ENCODE data around the gene LMAN2L.

The LMAN2L gene

GRCh38 chr2:96680561-96681141 is 59.2 kb downstream of the LMAN2L start:
- no peaks in the 10 kb centered on the region for H3K36me3 ChIP-seq (ENCODE audit: insufficient read depth, low read length)
- no peaks in the 10 kb centered on the region for H4K20me1 ChIP-seq (ENCODE audit: insufficient read depth, low read length)
- H3K4me3 ChIP-seq (ENCODE audit: low read depth in 1 of 2, low read length in 2 of 2), result no peak overlapping the region
- no peak overlapping the region for H3K9ac ChIP-seq (ENCODE audit: low read depth, low read length)
- H2AFZ ChIP-seq (ENCODE audit: low read depth, low read length), result no peak overlapping the region
- no peak for ATAC-seq (ENCODE audit: insufficient read depth, low read depth)
- TF ChIP-seq EZH2 (IDR thresholded peaks at IDR 0.05; ENCODE audit: borderline replicate concordance, low read depth, low read length, severe bottlenecking), result no peak
- TF ChIP-seq, protein P1, sequence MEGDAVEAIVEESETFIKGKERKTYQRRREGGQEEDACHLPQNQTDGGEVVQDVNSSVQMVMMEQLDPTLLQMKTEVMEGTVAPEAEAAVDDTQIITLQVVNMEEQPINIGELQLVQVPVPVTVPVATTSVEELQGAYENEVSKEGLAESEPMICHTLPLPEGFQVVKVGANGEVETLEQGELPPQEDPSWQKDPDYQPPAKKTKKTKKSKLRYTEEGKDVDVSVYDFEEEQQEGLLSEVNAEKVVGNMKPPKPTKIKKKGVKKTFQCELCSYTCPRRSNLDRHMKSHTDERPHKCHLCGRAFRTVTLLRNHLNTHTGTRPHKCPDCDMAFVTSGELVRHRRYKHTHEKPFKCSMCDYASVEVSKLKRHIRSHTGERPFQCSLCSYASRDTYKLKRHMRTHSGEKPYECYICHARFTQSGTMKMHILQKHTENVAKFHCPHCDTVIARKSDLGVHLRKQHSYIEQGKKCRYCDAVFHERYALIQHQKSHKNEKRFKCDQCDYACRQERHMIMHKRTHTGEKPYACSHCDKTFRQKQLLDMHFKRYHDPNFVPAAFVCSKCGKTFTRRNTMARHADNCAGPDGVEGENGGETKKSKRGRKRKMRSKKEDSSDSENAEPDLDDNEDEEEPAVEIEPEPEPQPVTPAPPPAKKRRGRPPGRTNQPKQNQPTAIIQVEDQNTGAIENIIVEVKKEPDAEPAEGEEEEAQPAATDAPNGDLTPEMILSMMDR (IDR thresholded peaks at IDR 0.05; ENCODE audit: borderline replicate concordance, extremely low read depth, low read length, poor library complexity, severe bottlenecking), result no peak
- no peak overlapping the region for H3K27ac ChIP-seq (ENCODE audit: low read length)
- no peaks in the 10 kb centered on the region for H3K9me3 ChIP-seq (ENCODE audit: insufficient read depth, low read length, severe bottlenecking)
- no peaks in the 10 kb centered on the region for H3K79me2 ChIP-seq (ENCODE audit: insufficient read depth, low read length)
- no peaks in the 10 kb centered on the region for H3K4me1 ChIP-seq (ENCODE audit: insufficient read depth, low read length)
- H3K27me3 ChIP-seq (ENCODE audit: insufficient read depth, low read length, poor library complexity), result no peaks in the 10 kb centered on the region
- H3K4me2 ChIP-seq (ENCODE audit: insufficient read depth, low read length), result no peak overlapping the region
- DNase-seq, result no peak

DNA sequence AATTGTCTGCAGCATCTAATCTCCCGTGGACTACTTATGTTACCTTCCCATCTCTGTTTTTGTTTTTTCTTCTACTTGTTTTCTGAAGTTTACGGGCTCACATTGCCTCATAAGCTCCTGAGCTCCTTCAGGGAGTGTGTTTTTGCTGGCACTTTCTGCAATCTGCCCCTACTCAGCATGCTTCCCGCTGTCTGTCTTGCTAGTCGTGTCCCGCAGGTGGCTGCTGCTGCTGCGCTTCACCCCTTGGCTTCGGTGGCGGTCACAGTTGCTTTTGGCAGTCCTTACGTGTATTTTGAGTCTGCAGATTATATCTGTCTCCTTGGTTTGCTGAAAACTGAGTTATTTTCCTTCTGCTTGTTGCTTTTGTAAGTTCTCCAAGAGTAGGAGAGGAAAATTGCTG is 60.0 kb downstream of the LMAN2L start:
- Histone ChIP-seq H3K4me1 (ENCODE audit: insufficient read depth, low read length) (no peaks in the 10 kb centered on the region), H3K9me3 (ENCODE audit: insufficient read depth, low read length, severe bottlenecking) (no peaks in the 10 kb centered on the region), H3K27ac (ENCODE audit: low read length) (no peak overlapping the region), H3K9ac (ENCODE audit: low read depth, low read length) (no peak overlapping the region), H3K36me3 (ENCODE audit: insufficient read depth, low read length) (no peaks in the 10 kb centered on the region), H4K20me1 (ENCODE audit: insufficient read depth, low read length) (no peaks in the 10 kb centered on the region), H2AFZ (ENCODE audit: low read depth, low read length) (no peak overlapping the region), H3K4me3 (ENCODE audit: low read depth in 1 of 2, low read length in 2 of 2) (no peak overlapping the region), H3K79me2 (ENCODE audit: insufficient read depth, low read length) (no peaks in the 10 kb centered on the region), H3K4me2 (ENCODE audit: insufficient read depth, low read length) (no peak overlapping the region), H3K27me3 (ENCODE audit: insufficient read depth, low read length, poor library complexity) (no peaks in the 10 kb centered on the region)
- DNase-seq, result no peak
- ATAC-seq (ENCODE audit: insufficient read depth, low read depth), result no peak
- TF ChIP-seq, protein P1 (IDR thresholded peaks at IDR 0.05; ENCODE audit: borderline replicate concordance, extremely low read depth, low read length, poor library complexity, severe bottlenecking), result no peak
- TF ChIP-seq EZH2 (IDR thresholded peaks at IDR 0.05; ENCODE audit: borderline replicate concordance, low read depth, low read length, severe bottlenecking), result no peak

GRCh38 chr2:96669539-96670215 is 70.2 kb downstream of the LMAN2L start:
- H3K4me2 ChIP-seq (ENCODE audit: insufficient read depth, low read length), result no peak overlapping the region
- no peak for DNase-seq

More at GRCh38 chr2:96669539-96670215, 70.2 kb downstream of the LMAN2L start:
- no peaks in the 10 kb centered on the region for H3K79me2 ChIP-seq (ENCODE audit: insufficient read depth, low read length)
- H3K9me3 ChIP-seq (ENCODE audit: insufficient read depth, low read length, severe bottlenecking), result no peaks in the 10 kb centered on the region
- no peak for ATAC-seq (ENCODE audit: insufficient read depth, low read depth)
- no peaks in the 10 kb centered on the region; the same call in 1 of the 2 replicates for H4K20me1 ChIP-seq (ENCODE audit: insufficient read depth, low read length)
- TF ChIP-seq, protein P1 (IDR thresholded peaks at IDR 0.05; ENCODE audit: borderline replicate concordance, extremely low read depth, low read length, poor library complexity, severe bottlenecking), result no peak
- no peak for TF ChIP-seq EZH2 (IDR thresholded peaks at IDR 0.05; ENCODE audit: borderline replicate concordance, low read depth, low read length, severe bottlenecking)
- no peak overlapping the region for H3K27ac ChIP-seq (ENCODE audit: low read length)
- no peaks in the 10 kb centered on the region for H3K36me3 ChIP-seq (ENCODE audit: insufficient read depth, low read length)
- H3K9ac ChIP-seq (ENCODE audit: low read depth, low read length), result no peak overlapping the region
- no peak overlapping the region for H2AFZ ChIP-seq (ENCODE audit: low read depth, low read length)
- peaks cover 4% of the 10 kb centered on the region for H3K27me3 ChIP-seq (ENCODE audit: insufficient read depth, low read length, poor library complexity)
- H3K4me1 ChIP-seq (ENCODE audit: insufficient read depth, low read length), result no peaks in the 10 kb centered on the region
- no peak overlapping the region for H3K4me3 ChIP-seq (ENCODE audit: low read depth in 1 of 2, low read length in 2 of 2)
